ENCODE results near the gene WDR3.

WDR3 gene

DNA sequence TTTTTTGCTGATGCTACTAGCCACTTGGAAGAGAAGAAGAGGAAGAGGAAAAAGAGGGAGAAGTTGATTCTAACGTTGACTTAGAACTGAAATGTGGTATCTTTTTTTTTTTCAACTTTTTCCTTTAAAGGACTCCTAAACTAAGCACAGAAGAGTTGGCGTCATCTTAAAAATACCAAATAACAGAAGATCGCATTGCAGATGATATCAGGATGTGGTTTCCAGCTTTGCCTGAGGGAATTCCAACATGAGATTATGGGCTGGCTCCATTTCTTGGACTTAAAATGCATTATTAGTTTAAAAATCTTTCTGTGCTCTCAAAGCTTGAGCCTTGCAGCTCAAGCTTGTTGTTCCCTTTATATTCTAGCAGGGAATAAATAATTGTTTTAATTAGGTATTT, 29.8 kb downstream of the WDR3 start:
- DNase-seq = no peak

DNA sequence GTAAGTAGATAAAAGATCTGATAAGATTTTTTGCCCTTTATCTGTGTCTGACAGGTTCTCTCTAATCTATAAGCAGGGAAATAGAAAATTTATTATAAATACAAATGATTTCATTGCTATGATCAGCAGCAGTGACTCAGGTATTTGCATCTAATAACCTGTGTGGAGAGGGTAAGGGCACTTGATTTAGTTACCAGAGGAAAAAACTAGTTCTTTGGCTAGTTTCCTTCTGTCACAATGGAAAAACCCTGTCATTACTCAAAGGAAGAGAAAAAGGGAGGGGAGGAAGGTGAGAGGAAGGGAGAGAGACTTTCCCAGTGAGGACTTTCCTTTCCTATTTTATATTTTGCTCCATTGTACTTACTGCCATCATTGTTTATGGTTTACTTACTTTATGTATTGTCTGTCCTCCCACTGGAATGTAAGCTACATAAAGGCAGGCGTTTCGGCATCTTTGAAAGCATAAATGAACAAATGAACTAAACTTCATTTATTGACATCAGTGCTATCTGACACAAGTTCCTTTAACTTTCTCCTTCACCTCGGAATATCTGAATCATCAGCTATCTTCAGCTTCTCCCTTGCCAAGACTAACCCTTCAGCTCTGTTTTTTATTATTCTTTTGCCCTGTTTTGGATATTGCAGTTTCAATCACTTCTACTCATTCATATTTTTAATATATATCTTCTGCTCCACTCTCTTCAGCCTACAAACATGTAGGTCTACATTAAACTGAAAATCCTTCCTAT, 34.9 kb downstream of the WDR3 start:
- no peak for DNase-seq

DNA sequence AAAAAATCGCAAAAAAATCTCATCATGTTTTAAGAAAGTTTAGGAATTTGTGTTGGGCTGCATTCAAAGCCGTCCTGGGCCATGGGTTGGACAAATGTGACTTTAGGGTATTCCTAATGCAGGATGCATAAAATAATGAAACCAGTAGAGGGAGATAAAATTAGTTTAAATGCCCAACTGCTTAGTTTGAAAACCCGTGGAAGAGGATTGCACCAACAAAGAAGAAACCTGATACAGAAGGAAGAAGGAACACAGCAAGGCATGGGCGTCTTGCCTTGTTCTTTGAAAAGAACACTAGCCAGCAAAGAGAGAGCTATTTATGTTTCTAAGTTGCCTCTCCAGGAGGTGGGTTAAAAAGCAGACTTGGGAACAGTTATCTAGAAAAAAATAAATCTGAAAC, 37.9 kb downstream of the WDR3 start:
- no peak for DNase-seq

DNA sequence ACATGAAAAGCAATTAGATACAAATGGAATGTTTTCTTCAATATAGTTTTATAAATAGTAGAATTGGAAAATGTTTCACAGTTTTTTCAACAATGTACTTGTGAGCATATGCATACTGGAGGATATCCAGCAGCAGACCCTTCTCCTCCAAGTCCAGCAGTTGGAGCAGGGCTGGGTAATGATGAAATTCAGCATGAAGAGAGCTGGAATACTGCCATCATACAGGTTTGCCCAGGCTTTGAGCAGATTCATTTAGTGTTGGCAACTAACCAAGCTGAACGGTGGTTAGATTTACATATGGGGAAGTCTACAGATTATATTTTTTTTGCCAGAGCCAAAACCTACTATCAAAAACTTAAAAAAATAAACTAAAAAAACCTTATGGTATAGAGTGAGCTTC, 38.3 kb downstream of the WDR3 start:
- no peak for DNase-seq

DNA sequence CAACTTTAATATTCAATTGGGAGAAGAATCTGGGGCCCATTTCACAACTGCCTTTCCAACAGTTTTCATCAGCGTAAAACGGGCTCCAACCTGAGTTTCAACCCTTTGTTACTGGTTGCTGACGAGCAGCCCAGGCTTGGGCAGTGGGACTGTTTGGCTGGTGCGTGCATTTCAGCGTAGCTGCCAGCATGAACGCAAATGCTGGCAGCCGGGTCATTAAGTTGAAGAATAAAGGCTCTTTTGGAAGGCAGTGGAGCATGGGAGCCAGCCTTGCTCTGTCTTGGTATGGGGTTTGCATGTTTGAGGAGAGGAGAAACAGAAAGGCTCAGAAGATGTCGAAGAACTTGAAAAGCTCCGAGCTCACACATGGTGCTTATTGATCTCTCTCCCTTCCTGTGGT, 40.7 kb downstream of the WDR3 start:
- DNase-seq = no peak

DNA sequence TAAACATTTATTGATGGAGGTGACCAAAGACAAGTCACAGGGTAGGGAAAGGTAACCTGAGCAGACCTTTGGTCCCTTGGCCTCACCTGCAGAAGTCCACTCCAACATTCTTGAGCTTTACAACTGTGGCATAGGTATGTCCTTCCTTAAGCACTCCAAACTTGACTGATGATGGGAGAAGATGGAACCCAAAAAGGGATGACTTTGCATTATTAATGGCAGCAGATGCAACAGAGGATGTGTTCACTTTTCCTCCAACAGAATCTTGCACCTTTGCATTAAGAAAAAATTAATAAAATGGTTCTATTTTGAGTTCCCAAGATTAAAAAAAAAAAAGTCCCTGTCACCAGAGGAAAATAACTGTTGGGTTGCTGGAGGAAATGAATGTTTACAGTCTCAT, 42.2 kb downstream of the WDR3 start:
- no peak for DNase-seq

DNA sequence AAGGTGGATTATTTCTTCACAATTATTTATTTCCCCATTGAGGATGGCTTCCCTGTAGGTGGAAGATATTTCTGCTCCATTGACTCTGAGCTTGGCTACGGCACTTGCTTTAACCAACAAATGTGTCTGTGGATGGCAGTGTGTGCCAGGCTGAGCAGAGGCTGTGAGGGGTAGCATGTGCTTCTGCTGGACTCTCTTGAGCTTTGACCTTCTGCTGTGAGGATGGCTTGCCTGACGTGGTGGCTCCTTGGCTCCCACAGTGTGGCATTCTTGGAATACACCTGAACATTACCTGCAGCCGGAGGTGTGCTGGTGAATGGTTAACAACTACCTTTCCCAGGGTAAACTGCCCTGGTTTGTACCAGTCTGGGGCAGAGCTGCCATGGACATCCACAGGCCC, 46.8 kb downstream of the WDR3 start:
- DNase-seq = no peak

DNA sequence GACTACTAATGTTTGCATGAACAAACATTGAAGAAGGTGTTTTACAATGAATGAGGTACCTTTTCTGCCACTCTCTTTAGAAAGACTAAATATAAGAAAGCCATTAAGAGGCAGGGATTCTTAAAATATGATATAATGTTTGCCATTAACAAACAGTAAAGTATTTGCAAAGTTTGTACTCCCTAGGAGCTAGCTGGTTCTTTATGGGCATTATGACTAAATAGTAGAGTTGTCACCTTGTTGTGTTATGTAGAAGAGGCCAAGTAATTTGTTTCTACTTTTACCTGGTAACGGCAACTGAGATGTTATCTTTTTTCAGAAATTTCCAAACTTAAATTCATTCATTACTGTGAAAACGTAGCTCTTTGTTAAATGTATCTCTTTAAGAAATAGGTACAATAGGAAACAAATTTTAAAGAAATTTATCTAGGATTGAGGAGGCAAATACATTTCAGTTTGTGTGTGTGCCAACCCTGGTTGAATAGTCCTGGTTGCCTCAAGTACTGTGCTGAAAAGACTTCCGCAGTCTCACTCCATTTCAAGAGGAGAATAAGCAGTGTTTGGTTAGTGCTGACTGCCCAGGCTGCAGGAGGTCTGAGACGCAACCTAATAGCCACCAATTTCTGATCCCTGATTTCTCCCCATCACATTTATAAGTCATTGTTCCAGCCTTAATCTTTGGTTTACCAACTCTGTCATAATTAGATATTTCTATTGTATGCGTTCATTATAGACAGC, 52.1 kb downstream of the WDR3 start:
- no peak for DNase-seq

DNA sequence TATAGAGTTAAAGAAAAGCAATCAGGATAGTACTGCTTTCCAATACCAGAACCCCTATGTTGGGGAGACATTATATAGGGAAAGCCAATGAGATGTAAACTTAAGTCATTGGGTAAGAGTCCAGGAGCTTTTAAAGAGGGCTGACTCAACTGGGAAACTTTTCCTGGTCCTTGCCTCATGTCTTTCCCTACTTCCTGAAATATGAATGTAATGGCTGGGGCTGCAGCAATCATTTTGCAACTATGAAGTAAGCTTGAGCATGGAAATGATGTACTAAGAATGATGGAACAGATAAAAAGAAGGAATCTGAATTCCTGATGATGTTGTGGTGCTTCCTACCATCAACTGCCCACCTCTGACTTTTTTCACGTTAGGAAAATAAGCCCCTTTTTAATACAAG, 55.7 kb downstream of the WDR3 start:
- DNase-seq = no peak

DNA sequence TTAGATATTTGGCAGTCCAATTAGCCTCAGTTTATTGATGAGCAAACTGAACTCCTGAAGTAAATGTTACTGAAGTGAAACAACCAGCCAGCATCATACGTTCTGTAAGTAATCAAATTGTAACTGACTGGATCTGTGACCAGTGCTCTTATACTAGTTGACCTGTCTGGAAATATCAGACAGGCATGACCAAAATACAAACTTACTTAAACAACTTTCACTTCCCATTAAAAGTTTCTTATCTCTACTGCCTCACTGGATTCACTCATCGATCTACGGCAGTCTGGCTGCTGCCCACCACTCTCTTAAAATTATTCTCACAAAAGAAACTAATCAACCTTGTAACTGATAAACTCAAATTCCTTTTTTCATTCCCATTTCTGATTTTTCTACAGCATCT, 56.4 kb downstream of the WDR3 start:
- no peak for DNase-seq

DNA sequence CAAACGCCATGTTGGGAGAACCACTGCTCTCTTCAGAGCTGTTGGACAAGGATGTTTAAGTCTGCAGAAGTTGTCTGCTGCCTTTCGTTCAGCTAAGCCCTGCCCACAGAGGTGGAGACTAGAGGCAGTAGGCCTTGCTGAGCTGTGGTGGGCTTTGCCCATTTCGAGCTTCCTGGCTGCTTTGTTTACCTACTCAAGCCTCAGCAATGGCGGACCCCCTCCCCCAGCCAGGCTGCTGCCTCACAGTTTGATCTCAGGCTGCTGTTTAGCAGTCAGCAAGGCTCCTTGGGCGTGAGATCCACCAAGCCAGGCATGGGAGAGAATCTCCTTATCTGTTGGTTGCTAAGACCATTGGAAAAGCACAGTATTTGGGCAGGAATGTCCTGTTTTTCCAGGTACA, 74.8 kb downstream of the WDR3 start:
- no peak for DNase-seq

DNA sequence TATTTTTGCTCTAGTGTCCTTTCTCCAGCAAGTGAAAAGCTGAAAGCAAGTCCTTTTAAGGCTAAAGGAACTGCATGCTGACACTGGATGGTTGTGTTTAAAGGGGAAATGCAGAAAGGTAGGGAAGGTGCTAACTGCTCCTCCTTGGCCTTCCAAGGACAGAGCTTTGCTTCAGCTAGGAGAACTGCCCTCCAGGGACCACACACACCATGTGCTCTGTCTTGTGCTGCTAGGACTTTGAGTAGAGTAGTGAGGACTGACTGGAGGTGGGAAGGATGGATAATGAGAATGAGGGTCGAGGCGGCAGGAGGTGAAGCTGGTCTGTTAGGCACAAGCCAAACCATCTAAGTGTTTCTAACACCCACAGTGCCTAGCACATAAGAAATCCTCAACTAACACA, 77.9 kb downstream of the WDR3 start:
- DNase-seq = no peak

DNA sequence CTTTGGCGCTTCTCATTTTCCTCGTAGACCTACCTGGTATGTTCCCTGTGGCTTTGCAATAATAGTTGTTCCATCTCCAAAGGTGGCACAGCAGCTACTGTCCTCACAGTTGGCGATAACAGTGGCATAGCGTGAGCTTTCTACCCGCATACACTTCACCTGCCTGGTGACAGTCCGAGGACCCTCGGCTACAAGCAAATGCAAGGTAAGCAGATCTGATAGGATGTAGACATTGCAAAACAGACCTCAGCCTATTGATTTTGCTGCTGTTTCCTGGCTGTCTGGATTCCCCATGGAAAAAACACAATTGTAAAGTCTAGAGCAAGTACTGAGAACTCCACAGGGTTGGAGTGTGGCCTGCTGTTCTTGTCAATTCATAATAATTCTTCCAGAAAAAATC, 78.5 kb downstream of the WDR3 start:
- DNase-seq = no peak

DNA sequence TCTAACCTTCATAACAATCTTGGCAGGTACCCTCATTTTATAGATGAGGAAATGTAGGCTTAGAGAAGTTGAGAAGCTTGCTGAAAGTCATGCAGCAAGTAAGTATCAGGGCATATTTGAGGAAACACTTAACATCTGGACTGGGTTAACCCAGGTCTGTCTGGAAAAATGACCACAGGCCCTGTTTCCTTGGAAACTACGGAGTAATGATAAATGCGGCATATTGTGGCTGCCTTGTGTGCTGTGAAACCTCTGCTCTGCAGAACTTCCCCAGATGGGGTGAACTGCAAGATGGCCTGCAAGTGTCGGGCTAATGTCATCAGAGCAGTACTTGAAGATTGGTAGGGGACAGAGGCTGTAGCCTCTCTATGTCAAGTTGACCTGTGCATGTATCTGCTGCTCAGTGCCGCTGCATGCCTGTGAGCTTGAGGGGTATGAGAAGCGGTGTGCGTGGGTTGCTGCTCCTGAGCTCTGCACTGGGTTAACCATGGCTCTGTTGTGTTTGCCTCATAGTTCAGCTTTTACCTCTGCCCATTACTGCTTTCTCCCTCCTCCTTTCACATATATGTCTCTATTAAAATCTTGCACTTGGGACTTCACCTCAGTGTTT, 83.1 kb downstream of the WDR3 start:
- DNase-seq = no peak

DNA sequence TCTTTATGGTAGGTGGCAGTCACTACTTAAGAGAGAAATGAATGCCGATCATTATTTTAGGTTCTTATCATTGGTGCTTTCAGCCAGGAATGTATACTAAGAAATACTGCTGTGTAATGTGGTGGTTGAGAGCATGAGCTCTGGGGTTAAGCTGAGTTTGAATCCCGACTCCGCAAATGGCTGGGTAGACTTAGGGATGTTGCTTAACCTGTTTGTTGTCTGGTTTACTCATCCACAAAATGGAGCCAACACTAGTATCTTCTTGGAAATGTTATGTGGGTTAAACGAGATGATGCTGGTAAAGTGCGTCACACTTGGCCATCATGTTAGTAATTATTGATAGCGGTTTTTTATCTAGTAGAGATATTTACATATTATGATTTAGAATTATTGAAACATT, 83.8 kb downstream of the WDR3 start:
- no peak for DNase-seq

DNA sequence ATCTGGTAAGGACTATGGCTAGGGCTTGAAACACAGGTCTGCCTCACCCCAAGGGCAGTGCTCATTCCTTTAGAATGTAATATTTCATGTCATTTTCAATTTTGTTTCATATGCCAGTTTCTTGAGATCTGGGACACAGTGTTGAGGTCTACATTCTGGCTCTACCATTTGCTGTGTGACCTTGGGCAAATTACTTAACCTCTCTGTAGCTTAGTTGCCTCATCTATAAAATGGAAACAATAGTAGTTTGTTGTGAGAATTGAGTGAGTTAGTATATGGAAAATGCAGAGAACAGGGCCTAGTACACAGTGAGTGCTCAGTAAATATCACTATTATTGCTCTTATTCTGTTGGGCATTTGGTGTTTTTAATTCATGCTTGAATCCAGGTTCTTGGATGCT, 84.4 kb downstream of the WDR3 start:
- DNase-seq = no peak

Measured in NCI-H774 (cell line).